Measurements from ENCODE around the gene NUP205.
"Not testable (repeated sequence)": the region's sequence is repeated elsewhere in the genome, so short reads cannot be mapped to it uniquely, and the experiment has no call there.

NUP205 gene

GRCh38 chr7:135661311-135662122 is 103.8 kb downstream of the NUP205 start:
- peak overlapping the region; percentile 49 to 97 for H3K4me3 ChIP-seq (ENCODE audit: low read depth in 1 of 2, low read length in 2 of 2)

GRCh38 chr7:135662123-135662372 is 104.3 kb downstream of the NUP205 start:
- Histone ChIP-seq H3K27ac (ENCODE audit: low read depth, low read length) (peak overlapping the region; percentile 98), H3K9ac (ENCODE audit: low read length) (peak overlapping the region; percentile 66), H3K9me3 (ENCODE audit: low read length) (no peaks in the 10 kb centered on the region), H3K27me3 (ENCODE audit: control insufficient read depth in 1 of 2, insufficient read depth in 2 of 2, low read length in 2 of 2) (no peaks in the 10 kb centered on the region), H3K4me1 (ENCODE audit: insufficient read depth, low read length) (peaks cover 18% of the 10 kb centered on the region), H3K36me3 (ENCODE audit: insufficient read depth, low read length) (no peaks in the 10 kb centered on the region), H3K4me3 (ENCODE audit: low read depth in 1 of 2, low read length in 2 of 2) (peak overlapping the region; percentile 49 to 97)

More at GRCh38 chr7:135661311-135662122, 103.8 kb downstream of the NUP205 start:
- H3K27ac ChIP-seq (ENCODE audit: low read depth, low read length): peak overlapping the region; percentile 98
- H3K9me3 ChIP-seq (ENCODE audit: low read length): no peaks in the 10 kb centered on the region
- H3K4me1 ChIP-seq (ENCODE audit: insufficient read depth, low read length): peaks cover 18% of the 10 kb centered on the region
- H3K9ac ChIP-seq (ENCODE audit: low read length): peak overlapping the region; percentile 66
- no peaks in the 10 kb centered on the region for H3K36me3 ChIP-seq (ENCODE audit: insufficient read depth, low read length)
- H3K27me3 ChIP-seq (ENCODE audit: control insufficient read depth in 1 of 2, insufficient read depth in 2 of 2, low read length in 2 of 2): no peaks in the 10 kb centered on the region

- peak within 1 kb of the TSS; percentile 93 for H3K9ac ChIP-seq (ENCODE audit: low read length)
- H3K36me3 ChIP-seq (ENCODE audit: insufficient read depth, low read length): no peaks in the 10 kb centered on the region
- H3K4me3 ChIP-seq (ENCODE audit: low read depth in 1 of 2, low read length in 2 of 2): peak within 1 kb of the TSS; percentile 97 to 100
- no peaks in the 10 kb centered on the region for H3K9me3 ChIP-seq (ENCODE audit: low read length)
- H3K4me1 ChIP-seq (ENCODE audit: insufficient read depth, low read length): peaks cover 18% of the 10 kb centered on the region
- H3K27me3 ChIP-seq (ENCODE audit: control insufficient read depth in 1 of 2, insufficient read depth in 2 of 2, low read length in 2 of 2): no peaks in the 10 kb centered on the region
- peak within 1 kb of the TSS; percentile 98 for H3K27ac ChIP-seq (ENCODE audit: low read depth, low read length)
Observed at GRCh38 chr7:135662373-135663114, 104.8 kb downstream of the NUP205 start, which contains the start of gene STMP1. STMP1 (plus strand) TSS chr7:135662514.

GRCh38 chr7:135664046-135664589 is 106.4 kb downstream of the NUP205 start:
- H3K36me3 ChIP-seq (ENCODE audit: insufficient read depth, low read length): no peaks in the 10 kb centered on the region
- H3K27me3 ChIP-seq (ENCODE audit: control insufficient read depth in 1 of 2, insufficient read depth in 2 of 2, low read length in 2 of 2): no peaks in the 10 kb centered on the region
- H3K9me3 ChIP-seq (ENCODE audit: low read length): no peaks in the 10 kb centered on the region
- peaks cover 18% of the 10 kb centered on the region for H3K4me1 ChIP-seq (ENCODE audit: insufficient read depth, low read length)
- H3K27ac ChIP-seq (ENCODE audit: low read depth, low read length): no peak overlapping the region
- no peak overlapping the region for H3K9ac ChIP-seq (ENCODE audit: low read length)
- H3K4me3 ChIP-seq (ENCODE audit: low read depth in 1 of 2, low read length in 2 of 2): peak overlapping the region in 1 of 2 donors; percentile 97

- Histone ChIP-seq H3K9ac (ENCODE audit: low read length) (no peak overlapping the region), H3K4me3 (ENCODE audit: low read depth in 1 of 2, low read length in 2 of 2) (no peak overlapping the region), H3K36me3 (ENCODE audit: insufficient read depth, low read length) (no peaks in the 10 kb centered on the region), H3K4me1 (ENCODE audit: insufficient read depth, low read length) (peaks cover 23% of the 10 kb centered on the region), H3K27ac (ENCODE audit: low read depth, low read length) (no peak overlapping the region), H3K9me3 (ENCODE audit: low read length) (no peaks in the 10 kb centered on the region), H3K27me3 (ENCODE audit: control insufficient read depth in 1 of 2, insufficient read depth in 2 of 2, low read length in 2 of 2) (no peaks in the 10 kb centered on the region)
Observed at GRCh38 chr7:135665042-135665441, 107.3 kb downstream of the NUP205 start.

- no peak overlapping the region for H3K4me3 ChIP-seq (ENCODE audit: low read depth in 1 of 2, low read length in 2 of 2)
- no peaks in the 10 kb centered on the region for H3K9me3 ChIP-seq (ENCODE audit: low read length)
- no peaks in the 10 kb centered on the region for H3K36me3 ChIP-seq (ENCODE audit: insufficient read depth, low read length)
- H3K27me3 ChIP-seq (ENCODE audit: control insufficient read depth in 1 of 2, insufficient read depth in 2 of 2, low read length in 2 of 2): no peaks in the 10 kb centered on the region
- H3K4me1 ChIP-seq (ENCODE audit: insufficient read depth, low read length): peaks cover 29% of the 10 kb centered on the region
- no peak overlapping the region for H3K9ac ChIP-seq (ENCODE audit: low read length)
- no peak overlapping the region for H3K27ac ChIP-seq (ENCODE audit: low read depth, low read length)
Observed at GRCh38 chr7:135666156-135666555, 108.4 kb downstream of the NUP205 start.

GRCh38 chr7:135666846-135667245 is 109.1 kb downstream of the NUP205 start:
- no peak overlapping the region for H3K27ac ChIP-seq (ENCODE audit: low read depth, low read length)

GRCh38 chr7:135667626-135668025 is 109.9 kb downstream of the NUP205 start:
- H3K36me3 ChIP-seq (ENCODE audit: insufficient read depth, low read length); H3K4me3 ChIP-seq (ENCODE audit: low read depth in 1 of 2, low read length in 2 of 2); H3K9me3 ChIP-seq (ENCODE audit: low read length); H3K27ac ChIP-seq (ENCODE audit: low read depth, low read length); H3K27me3 ChIP-seq (ENCODE audit: control insufficient read depth in 1 of 2, insufficient read depth in 2 of 2, low read length in 2 of 2); H3K9ac ChIP-seq (ENCODE audit: low read length): not testable (repeated sequence)
- H3K4me1 ChIP-seq (ENCODE audit: insufficient read depth, low read length): peaks cover 33% of the 10 kb centered on the region

More at GRCh38 chr7:135666846-135667245, 109.1 kb downstream of the NUP205 start:
- no peak overlapping the region for H3K9ac ChIP-seq (ENCODE audit: low read length)
- no peaks in the 10 kb centered on the region for H3K27me3 ChIP-seq (ENCODE audit: control insufficient read depth in 1 of 2, insufficient read depth in 2 of 2, low read length in 2 of 2)
- H3K4me3 ChIP-seq (ENCODE audit: low read depth in 1 of 2, low read length in 2 of 2): no peak overlapping the region
- H3K4me1 ChIP-seq (ENCODE audit: insufficient read depth, low read length): peaks cover 29% of the 10 kb centered on the region
- no peaks in the 10 kb centered on the region for H3K36me3 ChIP-seq (ENCODE audit: insufficient read depth, low read length)
- H3K9me3 ChIP-seq (ENCODE audit: low read length): no peaks in the 10 kb centered on the region

- not testable (repeated sequence) for H3K27me3 ChIP-seq (ENCODE audit: control insufficient read depth in 1 of 2, insufficient read depth in 2 of 2, low read length in 2 of 2); H3K9me3 ChIP-seq (ENCODE audit: low read length); H3K36me3 ChIP-seq (ENCODE audit: insufficient read depth, low read length); H3K9ac ChIP-seq (ENCODE audit: low read length); H3K27ac ChIP-seq (ENCODE audit: low read depth, low read length); H3K4me3 ChIP-seq (ENCODE audit: low read depth in 1 of 2, low read length in 2 of 2)
- peaks cover 37% of the 10 kb centered on the region for H3K4me1 ChIP-seq (ENCODE audit: insufficient read depth, low read length)
Observed at GRCh38 chr7:135668852-135669395, 111.2 kb downstream of the NUP205 start.

- Histone ChIP-seq H3K27ac (ENCODE audit: low read depth, low read length) (no peak overlapping the region), H3K4me3 (ENCODE audit: low read depth in 1 of 2, low read length in 2 of 2) (no peak overlapping the region), H3K9ac (ENCODE audit: low read length) (no peak overlapping the region), H3K9me3 (ENCODE audit: low read length) (no peaks in the 10 kb centered on the region), H3K36me3 (ENCODE audit: insufficient read depth, low read length) (no peaks in the 10 kb centered on the region), H3K4me1 (ENCODE audit: insufficient read depth, low read length) (peaks cover 34% of the 10 kb centered on the region), H3K27me3 (ENCODE audit: control insufficient read depth in 1 of 2, insufficient read depth in 2 of 2, low read length in 2 of 2) (no peaks in the 10 kb centered on the region)
Observed at GRCh38 chr7:135669774-135670173, 112.1 kb downstream of the NUP205 start.

GRCh38 chr7:135670179-135670578 is 112.5 kb downstream of the NUP205 start:
- Histone ChIP-seq H3K9ac (ENCODE audit: low read length) (no peak overlapping the region), H3K4me3 (ENCODE audit: low read depth in 1 of 2, low read length in 2 of 2) (no peak overlapping the region), H3K27ac (ENCODE audit: low read depth, low read length) (no peak overlapping the region), H3K9me3 (ENCODE audit: low read length) (no peaks in the 10 kb centered on the region), H3K36me3 (ENCODE audit: insufficient read depth, low read length) (no peaks in the 10 kb centered on the region), H3K27me3 (ENCODE audit: control insufficient read depth in 1 of 2, insufficient read depth in 2 of 2, low read length in 2 of 2) (no peaks in the 10 kb centered on the region), H3K4me1 (ENCODE audit: insufficient read depth, low read length) (peaks cover 30% of the 10 kb centered on the region)

Data from muscle layer of colon (tissue), 2 donors.